HG03060 (cell line): ENCODE measurements around the gene NUDT22.

ENCODE experiments used
- ATAC-seq: cut with Tn5 transposase; IDR thresholded peaks from one replicate; pipeline ENCODE4 v1.9.1; 2021; ENCODE audit warnings: low read depth, moderate number of reproducible peaks; ENCODE audit not compliant: unreplicated experiment

Gene NUDT22

DNA sequence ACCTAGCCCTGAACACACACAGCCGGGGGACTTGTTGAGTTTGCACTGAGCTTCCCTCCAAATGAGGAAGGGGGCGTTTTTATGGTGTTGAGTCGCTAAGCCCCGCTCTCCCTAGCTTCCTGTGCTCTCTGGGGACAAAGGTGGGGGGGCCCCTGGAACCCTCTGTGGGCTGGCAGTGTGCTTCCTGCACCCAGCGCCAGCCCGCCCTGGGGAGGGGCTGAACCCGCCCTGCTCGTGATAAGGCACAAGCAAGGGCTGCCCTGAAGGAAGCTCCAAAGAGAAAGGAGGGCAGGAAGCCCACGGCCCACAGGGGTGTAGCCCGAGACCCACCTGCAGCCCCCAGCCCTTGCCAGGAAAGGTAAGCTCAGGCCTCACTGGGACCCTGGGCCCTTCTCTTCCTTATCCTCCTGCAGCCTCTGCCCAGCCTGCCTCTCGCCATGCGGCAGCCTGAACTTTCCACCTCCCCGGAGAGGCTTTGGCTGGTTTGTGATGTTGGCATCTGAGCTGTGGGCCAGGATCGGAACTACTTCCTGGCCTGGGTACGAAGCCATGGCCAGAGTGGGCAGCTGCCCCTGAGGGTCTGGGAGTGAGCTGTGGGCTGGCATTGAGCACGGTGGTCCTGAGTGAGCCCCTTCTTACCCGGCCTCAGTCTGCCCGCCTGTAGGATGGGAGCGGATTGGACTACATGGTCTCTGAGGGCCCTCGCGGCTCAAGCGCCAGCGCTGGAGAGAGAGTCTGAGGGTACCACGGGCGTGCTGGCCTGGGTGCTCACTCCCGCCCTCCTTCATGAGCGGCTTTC lies 19.4 kb upstream of the NUDT22 start, which contains the start of gene FERMT3:
TSS of gene FERMT3 (plus strand) at position 265 of the 799 bp plus-strand sequence. CDS start 644 bp downstream, outside the sequence.
- ATAC-seq: no peak

DNA sequence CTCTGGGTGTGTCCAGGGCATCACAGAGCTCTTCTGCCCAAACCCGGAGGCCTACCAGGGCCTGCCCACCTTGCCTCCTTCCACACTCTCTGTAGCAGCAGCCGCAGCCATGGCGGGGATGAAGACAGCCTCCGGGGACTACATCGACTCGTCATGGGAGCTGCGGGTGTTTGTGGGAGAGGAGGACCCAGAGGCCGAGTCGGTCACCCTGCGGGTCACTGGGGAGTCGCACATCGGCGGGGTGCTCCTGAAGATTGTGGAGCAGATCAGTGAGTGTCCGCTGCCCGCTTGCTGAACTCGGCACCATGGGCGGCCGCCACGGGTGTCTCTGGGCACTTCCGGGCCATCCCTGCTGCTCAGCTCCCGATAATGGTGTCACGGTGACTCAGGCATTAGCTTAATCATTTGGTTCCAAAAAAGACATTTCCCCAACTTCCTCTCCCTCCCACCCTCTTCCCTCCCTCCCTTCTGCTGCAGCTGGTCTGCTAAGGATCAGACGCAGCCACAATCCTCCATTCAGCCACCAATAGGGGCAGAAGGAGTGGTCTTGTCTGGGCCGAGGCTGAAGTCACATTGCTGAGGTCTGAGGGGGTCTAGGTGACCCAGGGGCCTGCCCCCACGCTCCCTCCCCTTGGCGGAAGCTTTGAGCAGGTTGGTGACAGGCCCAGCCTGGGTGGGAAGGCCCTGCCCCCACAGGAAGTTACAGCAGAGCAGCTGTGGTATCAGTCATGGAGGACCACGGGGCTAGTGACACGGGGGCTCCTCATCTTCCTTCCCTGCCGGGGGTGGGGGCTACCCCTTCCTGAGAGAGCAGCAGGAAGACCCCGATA lies 18.6 kb upstream of the NUDT22 start:
- no peak for ATAC-seq

DNA sequence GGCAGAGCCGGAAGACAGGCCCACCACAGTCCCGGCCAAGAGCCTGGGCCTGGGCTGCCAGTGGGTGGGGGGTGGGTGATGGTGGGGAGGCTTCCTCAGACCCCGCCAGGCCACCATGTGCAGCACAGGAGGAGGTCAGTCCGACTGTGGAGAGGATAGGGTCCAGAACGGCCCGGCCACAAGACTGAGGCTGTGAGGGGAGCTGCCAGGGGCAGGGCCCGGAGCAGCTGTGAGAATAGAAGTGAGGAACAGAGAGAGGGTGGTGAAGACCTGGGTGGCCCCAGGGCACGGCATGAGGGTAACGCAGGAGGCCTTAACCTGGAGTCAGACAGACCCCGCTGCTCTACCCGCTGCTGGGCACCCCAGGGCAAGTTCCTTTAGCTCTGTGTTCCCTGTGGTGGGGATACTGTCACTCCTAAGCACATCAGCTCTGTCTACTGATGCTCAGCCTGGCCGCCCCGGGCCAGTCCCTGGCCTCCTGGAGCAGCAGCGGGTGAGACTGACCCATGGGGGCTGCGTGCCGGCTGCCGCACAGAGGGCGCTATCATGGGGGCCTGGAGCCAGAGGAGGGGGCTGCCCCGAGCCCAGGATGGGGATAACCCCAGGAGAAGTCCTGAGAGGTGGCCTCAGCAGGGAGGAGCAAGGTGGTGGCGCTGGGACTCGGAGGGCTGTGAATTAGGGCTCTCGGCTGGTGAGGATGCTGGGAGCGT lies 17.8 kb upstream of the NUDT22 start:
- no peak for ATAC-seq

DNA sequence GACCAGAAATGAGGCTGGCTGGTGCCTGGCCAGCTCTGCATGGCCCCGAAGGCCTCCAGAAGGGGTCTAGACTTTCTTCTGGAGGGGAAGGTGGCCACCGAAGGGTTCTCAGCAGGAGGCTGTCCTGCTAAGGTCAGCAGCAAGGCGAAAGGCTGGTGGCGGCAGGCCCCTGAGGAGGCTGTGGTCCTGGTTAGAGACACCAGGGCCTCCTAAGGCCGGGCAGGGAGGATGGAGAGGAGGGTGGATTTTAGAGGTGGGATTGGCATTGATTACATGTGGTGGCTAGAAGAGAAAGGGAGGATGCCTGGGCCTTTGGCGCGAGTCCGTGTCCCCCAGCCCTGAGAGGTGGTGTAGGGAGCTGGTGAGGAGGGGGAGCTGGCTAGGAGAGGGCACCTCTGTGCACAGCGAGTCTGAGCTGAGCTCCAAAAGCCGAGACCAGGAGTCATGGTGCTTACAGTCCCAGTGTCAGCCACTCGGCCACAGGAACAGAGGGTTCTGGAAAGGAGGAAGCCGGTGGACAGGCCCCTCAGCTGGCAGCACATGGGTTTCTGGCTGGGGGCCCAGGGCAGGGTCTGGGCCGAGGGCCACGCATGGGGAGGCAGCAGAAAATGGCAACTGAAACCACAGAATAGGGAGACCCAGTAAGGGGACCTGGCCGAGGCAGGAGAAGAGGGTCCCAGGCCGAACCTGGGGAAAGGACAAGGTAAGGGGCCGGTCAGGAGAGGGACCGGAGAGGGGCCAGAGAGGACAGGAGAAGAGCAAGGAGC lies 17.1 kb upstream of the NUDT22 start:
- ATAC-seq: no peak

DNA sequence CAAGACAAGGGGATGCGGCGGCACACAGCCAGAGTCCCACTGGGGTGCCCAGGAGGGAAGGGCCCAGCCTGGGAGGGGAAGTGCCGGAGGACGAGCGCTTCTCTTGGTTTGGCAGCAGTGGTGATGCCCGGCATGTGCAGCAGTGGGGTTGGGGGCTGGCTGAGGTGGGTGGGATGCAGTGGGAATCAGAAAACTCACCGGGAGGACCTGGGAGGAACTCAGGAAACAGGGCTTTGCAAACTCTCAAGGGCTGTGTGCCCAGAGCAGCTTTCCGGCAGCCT lies 16.6 kb upstream of the NUDT22 start:
- ATAC-seq: no peak

DNA sequence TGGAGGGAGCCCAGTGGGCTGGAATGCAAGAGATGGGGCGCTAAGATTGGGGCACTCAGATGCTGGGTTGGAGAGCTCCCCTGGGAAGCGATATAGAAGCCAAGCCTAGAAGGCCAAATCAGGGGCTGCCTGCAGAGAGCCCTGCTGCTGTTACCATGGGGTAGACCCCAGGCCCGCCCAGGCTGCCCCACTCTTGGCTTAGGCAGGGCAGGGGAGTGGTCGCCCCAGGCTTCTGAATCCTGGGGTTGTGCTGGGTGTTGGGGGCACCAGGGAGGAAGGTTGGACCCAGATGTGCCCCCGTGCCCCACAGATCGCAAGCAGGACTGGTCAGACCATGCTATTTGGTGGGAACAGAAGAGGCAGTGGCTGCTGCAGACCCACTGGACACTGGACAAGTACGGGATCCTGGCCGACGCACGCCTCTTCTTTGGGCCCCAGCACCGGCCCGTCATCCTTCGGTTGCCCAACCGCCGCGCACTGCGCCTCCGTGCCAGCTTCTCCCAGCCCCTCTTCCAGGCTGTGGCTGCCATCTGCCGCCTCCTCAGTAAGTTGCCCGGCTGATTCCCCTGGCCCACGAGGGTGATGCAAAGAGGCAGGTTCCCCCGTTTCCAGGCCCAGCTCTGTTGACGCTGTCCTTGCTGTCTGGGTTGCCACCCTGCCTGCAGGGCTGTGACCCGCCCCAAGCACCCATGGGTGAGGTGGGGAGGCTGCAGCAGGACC lies 15.6 kb upstream of the NUDT22 start:
- no peak for ATAC-seq

DNA sequence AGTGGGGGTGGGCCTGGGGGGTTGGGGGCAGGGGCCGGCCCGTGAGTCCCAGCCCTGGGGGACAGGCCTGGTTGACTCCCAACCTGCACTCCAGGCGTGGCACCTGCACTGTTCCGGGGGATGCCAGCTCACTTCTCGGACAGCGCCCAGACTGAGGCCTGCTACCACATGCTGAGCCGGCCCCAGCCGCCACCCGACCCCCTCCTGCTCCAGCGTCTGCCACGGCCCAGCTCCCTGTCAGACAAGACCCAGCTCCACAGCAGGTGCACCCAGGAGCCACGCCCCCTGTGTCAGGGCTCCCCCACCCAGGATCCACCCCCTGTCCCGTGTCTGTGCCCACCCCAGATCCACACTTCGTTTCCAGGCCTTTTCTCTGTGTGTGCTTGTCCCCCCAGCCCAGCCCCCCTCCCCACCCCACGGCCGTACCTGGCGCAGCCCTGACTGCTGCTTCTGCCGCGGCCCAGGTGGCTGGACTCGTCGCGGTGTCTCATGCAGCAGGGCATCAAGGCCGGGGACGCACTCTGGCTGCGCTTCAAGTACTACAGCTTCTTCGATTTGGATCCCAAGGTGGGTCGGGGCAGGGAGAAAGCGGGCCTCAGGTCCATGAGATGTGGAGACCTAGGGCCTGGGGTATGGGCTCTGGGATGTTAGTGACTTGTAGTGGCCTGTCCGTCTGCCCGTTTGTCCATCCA lies 14.7 kb upstream of the NUDT22 start:
- ATAC-seq: no peak

DNA sequence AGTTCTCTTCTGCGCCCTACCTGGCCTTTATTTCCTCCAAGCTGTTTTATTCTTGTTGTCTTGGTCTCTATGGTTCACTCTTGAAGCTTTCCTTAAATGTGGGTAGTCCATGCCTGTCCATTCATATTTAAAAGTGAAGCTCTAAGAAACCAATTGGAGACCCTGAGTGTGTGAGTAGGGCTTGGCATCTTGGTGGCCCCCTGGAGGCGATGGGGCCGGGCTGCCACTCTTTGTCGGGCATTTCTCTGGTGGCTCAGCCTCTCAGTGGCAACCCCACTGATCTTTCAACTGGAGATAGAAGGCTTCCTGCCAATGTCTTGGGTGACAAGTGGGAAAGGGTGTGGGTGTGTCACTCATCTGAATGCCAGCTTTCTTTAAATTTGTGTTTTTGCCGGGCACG lies 9.2 kb upstream of the NUDT22 start:
- ATAC-seq: no peak

DNA sequence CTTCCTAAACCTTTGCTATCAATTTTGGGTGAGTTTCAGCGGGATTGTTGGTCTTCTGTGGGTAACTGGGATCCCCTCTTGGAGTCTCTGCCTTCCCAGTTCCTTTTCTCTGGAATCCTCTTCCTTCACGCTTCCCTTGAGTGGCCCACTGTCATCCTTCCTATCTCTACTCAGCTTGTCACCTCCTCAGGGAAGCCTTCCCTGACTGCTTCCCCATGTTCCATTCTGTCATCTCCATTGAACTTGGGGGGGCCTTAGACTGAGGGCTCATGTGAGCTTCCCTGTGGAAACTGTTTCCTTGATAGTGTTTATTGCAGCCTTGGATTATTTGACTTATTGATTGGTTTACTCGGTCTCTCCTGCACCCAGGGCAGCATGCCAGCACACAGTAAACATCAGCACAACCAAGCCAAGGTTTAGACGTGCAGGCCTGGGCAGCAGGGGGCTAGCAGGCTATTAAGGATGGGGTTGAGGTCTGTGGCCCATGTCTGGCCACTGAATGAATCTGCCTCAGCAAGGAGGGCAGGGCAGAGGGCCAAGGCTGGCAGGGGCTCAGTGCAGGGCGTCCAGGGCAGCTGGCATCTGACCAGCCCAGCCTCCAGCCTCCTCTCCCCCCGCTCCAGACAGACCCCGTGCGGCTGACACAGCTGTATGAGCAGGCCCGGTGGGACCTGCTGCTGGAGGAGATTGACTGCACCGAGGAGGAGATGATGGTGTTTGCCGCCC lies 7.3 kb upstream of the NUDT22 start:
- no peak for ATAC-seq

DNA sequence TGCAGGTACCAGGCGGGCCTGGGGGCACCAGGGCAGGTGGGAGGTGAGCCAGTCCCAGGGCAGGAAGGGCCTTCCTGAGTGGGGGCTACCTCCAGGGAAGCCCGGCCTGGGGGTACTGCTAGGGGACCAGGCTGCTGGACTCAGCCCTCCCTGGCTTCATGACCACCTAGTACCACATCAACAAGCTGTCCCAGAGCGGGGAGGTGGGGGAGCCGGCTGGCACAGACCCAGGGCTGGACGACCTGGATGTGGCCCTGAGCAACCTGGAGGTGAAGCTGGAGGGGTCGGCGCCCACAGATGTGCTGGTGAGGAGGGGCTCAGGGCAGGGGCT lies 6.8 kb upstream of the NUDT22 start:
- ATAC-seq: no peak

DNA sequence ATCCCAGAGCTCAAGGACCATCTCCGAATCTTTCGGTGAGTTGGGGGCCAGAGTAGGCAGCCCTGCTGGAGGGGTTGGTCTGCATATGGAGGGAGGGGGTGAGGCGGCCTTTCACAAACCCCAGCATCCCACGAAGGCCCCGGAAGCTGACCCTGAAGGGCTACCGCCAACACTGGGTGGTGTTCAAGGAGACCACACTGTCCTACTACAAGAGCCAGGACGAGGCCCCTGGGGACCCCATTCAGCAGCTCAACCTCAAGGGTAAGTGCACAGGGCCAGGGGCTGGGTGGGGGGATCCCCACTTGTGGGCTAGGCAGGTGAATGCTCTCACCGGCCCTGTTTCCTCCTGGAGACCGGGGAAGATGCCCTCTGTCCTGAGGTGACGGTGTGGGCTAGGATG lies 6.3 kb upstream of the NUDT22 start:
- no peak for ATAC-seq

DNA sequence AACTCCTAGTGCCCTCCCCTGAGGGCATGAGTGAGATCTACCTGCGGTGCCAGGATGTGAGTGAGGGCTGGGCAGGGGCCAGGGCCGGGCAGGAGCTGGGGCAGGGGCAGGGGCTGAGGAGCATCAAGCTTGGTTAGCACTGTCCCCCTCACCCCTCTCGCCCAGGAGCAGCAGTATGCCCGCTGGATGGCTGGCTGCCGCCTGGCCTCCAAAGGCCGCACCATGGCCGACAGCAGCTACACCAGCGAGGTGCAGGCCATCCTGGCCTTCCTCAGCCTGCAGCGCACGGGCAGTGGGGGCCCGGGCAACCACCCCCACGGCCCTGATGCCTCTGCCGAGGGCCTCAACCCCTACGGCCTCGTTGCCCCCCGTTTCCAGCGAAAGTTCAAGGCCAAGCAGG lies 5.8 kb upstream of the NUDT22 start:
- no peak for ATAC-seq

DNA sequence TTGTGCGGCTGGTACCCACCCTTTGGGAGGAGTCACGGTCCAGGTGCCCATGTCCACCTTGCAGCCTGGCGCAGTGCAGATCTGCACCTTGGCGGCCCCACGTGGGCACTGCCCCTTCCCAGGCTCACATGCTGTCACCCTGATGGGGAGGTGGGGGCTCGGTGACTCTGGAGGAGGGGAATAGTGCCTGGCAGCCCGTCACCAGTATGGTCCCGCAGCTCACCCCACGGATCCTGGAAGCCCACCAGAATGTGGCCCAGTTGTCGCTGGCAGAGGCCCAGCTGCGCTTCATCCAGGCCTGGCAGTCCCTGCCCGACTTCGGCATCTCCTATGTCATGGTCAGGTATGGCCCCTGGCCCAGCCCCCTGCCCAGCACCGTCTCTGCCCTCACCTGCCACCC lies 5.3 kb upstream of the NUDT22 start:
- ATAC-seq: no peak

DNA sequence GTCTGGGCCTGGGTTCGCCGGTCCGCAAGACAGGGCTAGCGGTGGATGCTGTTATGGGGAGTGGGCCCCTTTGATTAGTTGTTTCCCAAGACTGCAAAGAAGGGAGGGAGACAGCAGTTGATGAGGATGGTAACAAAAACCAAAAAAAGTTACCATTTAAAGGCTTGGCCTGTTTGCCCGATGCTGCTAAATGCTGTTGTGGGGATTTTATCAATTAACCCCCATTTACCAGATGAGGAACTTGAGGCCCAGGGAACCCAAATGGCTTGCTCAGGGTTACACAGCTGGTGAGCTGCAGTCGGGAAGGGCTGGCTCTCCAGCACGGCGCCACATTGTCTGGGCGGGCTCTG lies 3.4 kb upstream of the NUDT22 start:
- ATAC-seq: no peak

DNA sequence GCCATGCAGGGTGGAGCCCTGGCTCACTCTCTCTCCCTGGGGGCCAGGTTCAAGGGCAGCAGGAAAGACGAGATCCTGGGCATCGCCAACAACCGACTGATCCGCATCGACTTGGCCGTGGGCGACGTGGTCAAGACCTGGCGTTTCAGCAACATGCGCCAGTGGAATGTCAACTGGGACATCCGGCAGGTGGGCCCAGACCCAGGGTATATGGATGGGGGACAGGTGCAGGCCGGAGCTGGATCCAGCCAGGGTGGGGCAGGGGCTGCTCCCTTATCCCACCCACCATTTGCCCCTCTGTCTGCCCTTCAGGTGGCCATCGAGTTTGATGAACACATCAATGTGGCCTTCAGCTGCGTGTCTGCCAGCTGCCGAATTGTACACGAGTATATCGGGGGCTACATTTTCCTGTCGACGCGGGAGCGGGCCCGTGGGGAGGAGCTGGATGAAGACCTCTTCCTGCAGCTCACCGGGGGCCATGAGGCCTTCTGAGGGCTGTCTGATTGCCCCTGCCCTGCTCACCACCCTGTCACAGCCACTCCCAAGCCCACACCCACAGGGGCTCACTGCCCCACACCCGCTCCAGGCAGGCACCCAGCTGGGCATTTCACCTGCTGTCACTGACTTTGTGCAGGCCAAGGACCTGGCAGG lies 2.9 kb upstream of the NUDT22 start:
- no peak for ATAC-seq

DNA sequence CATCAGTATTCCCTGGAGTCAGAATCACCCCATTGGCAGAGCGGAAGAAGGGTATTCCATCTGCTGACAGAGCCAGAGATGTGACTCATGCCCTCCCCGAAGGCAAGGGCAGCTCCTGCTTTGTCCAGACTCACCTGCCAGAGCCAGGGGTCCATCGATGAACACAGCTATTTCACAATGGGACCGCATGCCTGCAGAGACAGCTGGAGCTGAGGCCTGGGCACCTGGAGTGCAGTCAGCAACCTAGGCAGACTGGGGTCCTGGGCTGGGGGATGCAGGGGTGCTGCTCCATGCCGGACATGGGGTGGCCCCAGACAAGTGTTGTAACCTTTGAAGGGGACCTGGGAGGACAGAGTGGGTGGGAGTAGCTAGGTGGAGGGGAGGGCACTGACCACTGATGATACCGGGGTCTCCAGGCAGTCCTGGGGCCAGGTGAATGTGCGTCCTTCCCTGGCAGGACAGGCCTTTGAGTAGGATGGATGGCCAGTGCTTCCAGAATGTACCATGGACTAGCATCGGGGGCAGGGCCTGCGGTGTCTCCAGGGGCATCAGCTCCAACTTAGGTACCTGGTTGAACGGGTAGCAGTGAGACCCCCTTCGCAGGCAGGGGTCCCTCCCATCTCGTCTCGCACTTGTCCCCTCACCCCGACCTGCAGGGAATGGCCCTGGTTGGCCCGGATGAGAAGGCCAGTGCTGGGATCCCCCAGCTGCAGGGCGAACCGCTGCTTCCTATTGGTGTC lies 1.8 kb upstream of the NUDT22 start:
- ATAC-seq: no peak

DNA sequence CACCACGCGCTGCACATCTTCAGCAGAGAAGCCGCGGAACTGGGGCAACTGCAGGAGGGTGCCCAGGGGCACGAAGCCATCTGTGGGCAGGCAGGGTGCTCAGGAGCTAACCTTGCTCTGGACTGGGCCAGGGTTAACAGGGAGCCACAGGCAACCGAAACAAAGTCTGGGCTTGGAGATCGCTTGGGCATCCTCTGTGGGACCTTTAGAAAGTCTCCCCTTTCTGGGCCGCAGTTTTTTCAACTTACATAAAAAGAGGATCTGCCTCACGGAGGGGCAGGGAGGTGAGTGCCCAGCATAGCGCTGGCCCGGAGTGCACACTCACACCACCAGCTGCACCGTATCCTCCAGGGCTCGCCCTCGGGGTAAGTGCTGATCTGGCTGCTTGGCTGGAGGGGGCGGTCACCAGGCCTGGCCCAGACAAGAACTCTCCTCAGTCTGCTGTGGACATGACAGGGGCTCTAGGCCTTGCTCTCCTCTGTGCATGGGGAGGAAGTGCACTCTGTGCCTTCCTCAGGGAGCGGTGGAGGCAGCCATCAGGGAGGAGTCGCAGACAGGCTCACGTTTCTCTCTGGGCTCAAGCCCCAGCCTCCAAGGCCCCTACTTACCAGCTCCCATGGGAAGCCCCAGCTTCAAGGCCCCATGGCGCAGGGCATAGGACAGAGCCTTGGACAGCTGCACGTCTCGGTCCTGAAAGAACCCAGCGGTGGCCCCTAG lies 1.0 kb upstream of the NUDT22 start:
- no peak for ATAC-seq
